Kidney (tissue), 14 donors: ENCODE results near the gene S100Z. TPM values are rescaled to one million over a fixed set of nuclear protein-coding genes. Genes with fewer than 3 reads are reported as not detected.

Source experiments
- DNase-seq, 5 donors: peaks; one replicate each; pipeline ENCODE4 v3.0.0-alpha.2; 2013 to 2020
- FAIRE-seq: peaks from 2 replicates; lab custom pipeline; 2012; peaks lifted over from hg19 to GRCh38; lab: Jason Lieb, UNC
- H3K27ac ChIP-seq, 2 donors: one replicate each; pipeline ENCODE4 v1.7.0; 2013; ENCODE audit warnings: low read depth in 2 of 2, low read length in 2 of 2, inconsistent platforms in 1 of 2
- H3K27me3 ChIP-seq: one replicate; pipeline ENCODE4 v1.7.1; 2013; ENCODE audit warnings: low read length, inconsistent platforms; ENCODE audit not compliant: control insufficient read depth, insufficient read depth
- H3K36me3 ChIP-seq, 3 donors: one replicate each; pipeline versions ENCODE4 v1.7.0 to v1.7.1; 2013; ENCODE audit warnings: low read length in 3 of 3, control low read depth in 1 of 3, inconsistent platforms in 1 of 3; ENCODE audit not compliant: insufficient read depth in 3 of 3, control insufficient read depth in 2 of 3
- H3K4me1 ChIP-seq, 3 donors: one replicate each; pipeline versions ENCODE4 v1.7.0 to v1.7.1; 2013; ENCODE audit warnings: low read length in 3 of 3, inconsistent platforms in 1 of 3, low read depth in 1 of 3; ENCODE audit not compliant: control insufficient read depth in 2 of 3, insufficient read depth in 2 of 3
- H3K4me3 ChIP-seq, 3 donors: one replicate each; pipeline versions ENCODE4 v1.7.0 to v1.8.1; 2013; ENCODE audit warnings: low read length in 3 of 3, control low read depth in 1 of 3, inconsistent platforms in 1 of 3
- H3K9ac ChIP-seq, 3 donors: one replicate each; pipeline versions ENCODE4 v1.7.0 to v1.7.1; 2013; ENCODE audit warnings: low read length in 3 of 3, control low read depth in 1 of 3, inconsistent platforms in 1 of 3
- H3K9me3 ChIP-seq, 3 donors: one replicate each; pipeline versions ENCODE4 v1.7.0 to v1.7.1; 2013; ENCODE audit warnings: low read length in 3 of 3, control low read depth in 1 of 3, inconsistent platforms in 1 of 3; ENCODE audit not compliant: control insufficient read depth in 2 of 3, insufficient read depth in 1 of 3
- intact Hi-C: fragments of 100-400 bp; cut with DNase I; formaldehyde crosslinking; loops from one replicate; pipeline ENCODE4 v1.11.1; 2022
- polyA plus RNA-seq: library from polyadenylated mRNA; stranded (reverse); fragments of 350-450 nt; fragmentation: Illumina TruSeq; extraction: RNeasy Lipid Tissue Mini Kit (QIAGEN cat#74804); gene quantifications from one replicate; pipeline ENCODE4 v1.2.3, GENCODE V29; 2014; ENCODE audit warnings: low read depth, low replicate concordance; ENCODE audit not compliant: insufficient read depth
- total RNA-seq: library from RNA; stranded (reverse); fragmentation: NEBNext Ultra II Directional; extraction: Animal tissue kit (Norgen Biotek cat#: 25700); gene quantifications from one replicate; pipeline ENCODE4 v1.2.1, GENCODE V29; 2021
- TF ChIP-seq, protein P1 (sequence below): IDR thresholded peaks from 3 replicates; pipeline ENCODE4 v1.5.1; 2012; ENCODE audit warnings: mild to moderate bottlenecking, moderate library complexity, borderline replicate concordance; ENCODE audit not compliant: insufficient read depth; ENCODE audit errors: extremely low read depth
- donor health status: control.
- donor health status: control.
- donor health status: control.
- donor health status: control.
- donor health status: control.
- donor health status: DM: yes; HTN: yes; CAD: no.
- donor health status: Normal renal cell carcinoma (clear cell type).

S100Z gene
- total and polyA plus RNA-seq, 2 donors from 2014 or later = 0.69 to 1.2 TPM

DNA sequence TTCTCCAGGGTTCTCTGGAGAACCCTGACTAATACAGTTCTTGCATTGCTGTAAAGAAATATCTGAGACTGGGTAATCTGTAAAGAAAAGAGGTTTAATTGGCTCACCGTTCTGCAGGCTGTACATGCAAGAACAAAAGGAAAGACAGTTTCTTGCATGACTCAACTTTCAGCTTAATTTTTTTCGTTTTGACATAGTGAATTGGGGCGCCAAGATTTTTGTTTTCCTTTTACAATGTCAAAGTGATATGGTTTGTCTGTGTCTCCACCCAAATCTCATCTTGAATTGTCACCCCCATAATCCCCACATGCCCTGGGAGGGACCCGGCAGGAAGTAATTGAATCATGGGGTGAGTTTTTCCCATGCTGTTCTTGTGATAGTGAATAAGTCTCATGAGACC is 91.2 kb downstream of the S100Z start:
- Histone ChIP-seq H3K4me3 (no peak overlapping the region), H3K36me3 (no peaks in the 10 kb centered on the region), H3K9me3 (no peaks in the 10 kb centered on the region), H3K9ac (no peak overlapping the region), H3K4me1 (no peaks in the 10 kb centered on the region), H3K27me3 (no peaks in the 10 kb centered on the region), H3K27ac (no peak overlapping the region)
- intact Hi-C loops = no loop called here
- FAIRE-seq = no peak
- no peak for DNase-seq
- TF ChIP-seq, protein P1, sequence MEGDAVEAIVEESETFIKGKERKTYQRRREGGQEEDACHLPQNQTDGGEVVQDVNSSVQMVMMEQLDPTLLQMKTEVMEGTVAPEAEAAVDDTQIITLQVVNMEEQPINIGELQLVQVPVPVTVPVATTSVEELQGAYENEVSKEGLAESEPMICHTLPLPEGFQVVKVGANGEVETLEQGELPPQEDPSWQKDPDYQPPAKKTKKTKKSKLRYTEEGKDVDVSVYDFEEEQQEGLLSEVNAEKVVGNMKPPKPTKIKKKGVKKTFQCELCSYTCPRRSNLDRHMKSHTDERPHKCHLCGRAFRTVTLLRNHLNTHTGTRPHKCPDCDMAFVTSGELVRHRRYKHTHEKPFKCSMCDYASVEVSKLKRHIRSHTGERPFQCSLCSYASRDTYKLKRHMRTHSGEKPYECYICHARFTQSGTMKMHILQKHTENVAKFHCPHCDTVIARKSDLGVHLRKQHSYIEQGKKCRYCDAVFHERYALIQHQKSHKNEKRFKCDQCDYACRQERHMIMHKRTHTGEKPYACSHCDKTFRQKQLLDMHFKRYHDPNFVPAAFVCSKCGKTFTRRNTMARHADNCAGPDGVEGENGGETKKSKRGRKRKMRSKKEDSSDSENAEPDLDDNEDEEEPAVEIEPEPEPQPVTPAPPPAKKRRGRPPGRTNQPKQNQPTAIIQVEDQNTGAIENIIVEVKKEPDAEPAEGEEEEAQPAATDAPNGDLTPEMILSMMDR = no peak

GRCh38 chr5:76941442-76941841 is 91.6 kb downstream of the S100Z start:
- Histone ChIP-seq H3K36me3 (no peaks in the 10 kb centered on the region), H3K4me1 (no peaks in the 10 kb centered on the region), H3K27me3 (no peaks in the 10 kb centered on the region), H3K9me3 (no peaks in the 10 kb centered on the region), H3K9ac (no peak overlapping the region), H3K27ac (no peak overlapping the region), H3K4me3 (no peak overlapping the region)
- TF ChIP-seq, protein P1 = no peak
- intact Hi-C loops = no loop called here
- DNase-seq (no peak), FAIRE-seq (no peak)

GRCh38 chr5:76942581-76942980 is 92.8 kb downstream of the S100Z start:
- Histone ChIP-seq H3K4me3 (no peak overlapping the region), H3K9ac (no peak overlapping the region), H3K36me3 (no peaks in the 10 kb centered on the region), H3K4me1 (no peaks in the 10 kb centered on the region), H3K27me3 (no peaks in the 10 kb centered on the region), H3K9me3 (no peaks in the 10 kb centered on the region), H3K27ac (no peak overlapping the region)
- no peak for DNase-seq
- TF ChIP-seq, protein P1 = no peak
- intact Hi-C loops = no loop called here
- FAIRE-seq = no peak

- Histone ChIP-seq H3K4me1 (no peaks in the 10 kb centered on the region), H3K27me3 (no peaks in the 10 kb centered on the region), H3K36me3 (no peaks in the 10 kb centered on the region), H3K27ac (no peak overlapping the region), H3K9me3 (no peaks in the 10 kb centered on the region), H3K9ac (no peak overlapping the region), H3K4me3 (no peak overlapping the region)
- intact Hi-C loops = no loop called here
- FAIRE-seq (no peak), DNase-seq (no peak)
- TF ChIP-seq, protein P1 = no peak
Measured at GRCh38 chr5:76943006-76943405, 93.2 kb downstream of the S100Z start.
